ENCODE data around the gene OR8D1.

OR8D1 gene

DNA sequence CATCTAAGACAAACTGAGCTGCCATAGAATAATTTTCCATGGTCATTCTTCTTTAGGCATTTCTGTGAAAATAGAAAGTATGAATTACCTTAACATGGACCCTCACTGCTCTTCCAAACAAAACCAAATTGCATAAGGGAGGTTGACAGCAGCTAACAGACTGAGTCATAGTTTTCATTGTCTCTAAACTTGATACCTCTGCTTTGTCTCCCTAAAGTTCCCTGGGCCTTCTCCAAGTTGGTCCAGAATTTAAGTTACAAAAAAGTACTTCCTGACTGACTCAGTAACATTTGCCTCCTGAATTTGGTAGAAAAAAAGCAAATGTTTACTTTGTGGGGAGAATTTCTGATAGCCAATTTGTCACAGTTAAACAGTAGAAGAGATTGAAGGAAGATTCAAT, 3.0 kb downstream of the OR8D1 start:
- TF ChIP-seq, protein P1, sequence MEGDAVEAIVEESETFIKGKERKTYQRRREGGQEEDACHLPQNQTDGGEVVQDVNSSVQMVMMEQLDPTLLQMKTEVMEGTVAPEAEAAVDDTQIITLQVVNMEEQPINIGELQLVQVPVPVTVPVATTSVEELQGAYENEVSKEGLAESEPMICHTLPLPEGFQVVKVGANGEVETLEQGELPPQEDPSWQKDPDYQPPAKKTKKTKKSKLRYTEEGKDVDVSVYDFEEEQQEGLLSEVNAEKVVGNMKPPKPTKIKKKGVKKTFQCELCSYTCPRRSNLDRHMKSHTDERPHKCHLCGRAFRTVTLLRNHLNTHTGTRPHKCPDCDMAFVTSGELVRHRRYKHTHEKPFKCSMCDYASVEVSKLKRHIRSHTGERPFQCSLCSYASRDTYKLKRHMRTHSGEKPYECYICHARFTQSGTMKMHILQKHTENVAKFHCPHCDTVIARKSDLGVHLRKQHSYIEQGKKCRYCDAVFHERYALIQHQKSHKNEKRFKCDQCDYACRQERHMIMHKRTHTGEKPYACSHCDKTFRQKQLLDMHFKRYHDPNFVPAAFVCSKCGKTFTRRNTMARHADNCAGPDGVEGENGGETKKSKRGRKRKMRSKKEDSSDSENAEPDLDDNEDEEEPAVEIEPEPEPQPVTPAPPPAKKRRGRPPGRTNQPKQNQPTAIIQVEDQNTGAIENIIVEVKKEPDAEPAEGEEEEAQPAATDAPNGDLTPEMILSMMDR (IDR thresholded peaks at IDR 0.05): no peak

DNA sequence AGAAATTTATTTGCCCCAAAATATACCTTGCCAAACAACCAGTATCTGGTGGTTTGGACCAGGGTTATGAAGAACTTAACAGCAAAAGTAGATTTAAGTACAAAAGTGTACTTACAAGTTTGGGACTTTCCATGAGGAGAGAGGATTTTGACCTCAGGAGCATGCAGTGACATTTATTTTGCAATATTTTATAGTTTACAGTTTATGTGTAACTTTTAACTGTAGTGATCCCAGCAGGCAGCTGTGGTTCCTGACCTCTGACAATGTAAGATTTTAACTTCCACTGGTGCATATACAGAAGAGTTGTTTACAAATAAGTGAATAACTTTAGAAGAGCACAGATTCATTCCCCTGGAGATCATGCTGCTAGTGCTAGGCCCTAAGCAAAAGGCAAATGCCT, 6.7 kb downstream of the OR8D1 start:
- TF ChIP-seq, protein P1 (IDR thresholded peaks at IDR 0.05): no peak

DNA sequence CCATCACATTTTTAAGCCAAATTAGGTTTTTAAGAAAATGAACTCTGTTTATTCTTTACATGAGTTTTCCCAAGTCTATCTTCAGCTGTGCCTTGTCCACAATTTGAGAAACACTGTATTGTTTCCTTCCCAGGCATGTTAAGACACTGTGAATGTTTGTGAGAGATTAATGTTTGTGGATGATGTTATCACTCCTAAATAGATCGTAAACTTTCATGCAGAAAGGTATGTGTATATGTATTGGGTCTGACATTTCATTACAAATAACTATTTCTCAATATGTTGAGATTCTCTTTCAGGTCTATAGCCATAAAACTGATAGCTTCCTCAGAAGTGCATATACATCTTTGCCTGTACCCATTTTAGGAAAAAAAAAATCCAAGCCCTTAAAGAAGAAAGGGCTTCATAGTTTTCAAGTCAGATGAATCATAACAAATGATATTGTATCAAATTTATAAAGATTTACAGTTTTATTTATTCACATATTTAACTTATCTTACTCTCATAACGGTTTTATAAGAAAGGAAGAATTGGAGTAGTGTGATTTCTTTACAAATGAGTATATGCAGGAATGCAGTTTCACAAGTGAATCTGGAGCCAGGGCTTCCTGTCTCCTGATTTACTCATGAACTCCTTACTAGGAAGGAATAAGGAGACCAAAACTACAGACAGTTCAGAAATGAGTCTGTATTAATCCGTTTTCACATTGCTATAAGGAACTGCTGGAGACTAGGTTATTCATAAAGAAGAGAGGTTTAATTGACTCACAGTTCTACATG, 11.2 kb downstream of the OR8D1 start:
- TF ChIP-seq, protein P1 (IDR thresholded peaks at IDR 0.05): no peak

DNA sequence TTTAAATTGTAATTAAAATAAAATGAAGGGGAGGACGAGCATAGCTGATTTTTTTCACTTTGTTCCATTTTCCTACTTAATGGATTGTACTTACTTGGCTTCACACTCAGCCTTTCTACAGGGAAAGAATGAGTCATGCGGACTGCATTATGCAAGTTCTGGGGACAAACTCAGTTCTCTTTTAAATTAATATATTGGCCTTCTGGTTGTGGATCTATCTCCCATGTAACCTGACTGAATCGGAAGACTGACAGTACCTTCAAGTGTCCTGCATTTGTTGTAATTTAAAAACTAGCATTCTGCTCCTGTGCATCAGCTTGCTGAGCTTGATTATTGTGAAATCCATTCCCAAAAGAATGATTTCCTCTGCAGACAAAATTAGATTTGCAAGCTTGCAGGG, 12.2 kb downstream of the OR8D1 start:
- TF ChIP-seq, protein P1 (IDR thresholded peaks at IDR 0.05): no peak

DNA sequence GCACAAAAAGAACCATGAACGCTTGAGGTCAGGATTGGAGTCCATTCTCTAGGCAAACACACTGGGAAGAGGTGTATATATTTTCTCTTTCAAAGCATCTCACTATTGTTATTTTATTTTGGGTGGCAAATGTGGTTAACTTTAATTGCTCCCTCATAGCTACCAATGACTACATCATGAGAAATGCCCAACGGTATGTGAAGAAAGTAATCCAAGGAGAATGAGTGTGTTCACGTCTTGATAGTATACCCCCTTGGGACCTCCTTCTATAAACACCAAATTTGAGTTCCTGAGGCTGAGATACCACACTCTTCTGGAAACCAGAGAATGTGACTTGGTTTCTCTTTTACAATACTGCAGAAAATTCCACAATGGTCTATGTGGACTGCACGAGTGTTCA, 15.8 kb downstream of the OR8D1 start:
- TF ChIP-seq, protein P1 (IDR thresholded peaks at IDR 0.05): no peak

DNA sequence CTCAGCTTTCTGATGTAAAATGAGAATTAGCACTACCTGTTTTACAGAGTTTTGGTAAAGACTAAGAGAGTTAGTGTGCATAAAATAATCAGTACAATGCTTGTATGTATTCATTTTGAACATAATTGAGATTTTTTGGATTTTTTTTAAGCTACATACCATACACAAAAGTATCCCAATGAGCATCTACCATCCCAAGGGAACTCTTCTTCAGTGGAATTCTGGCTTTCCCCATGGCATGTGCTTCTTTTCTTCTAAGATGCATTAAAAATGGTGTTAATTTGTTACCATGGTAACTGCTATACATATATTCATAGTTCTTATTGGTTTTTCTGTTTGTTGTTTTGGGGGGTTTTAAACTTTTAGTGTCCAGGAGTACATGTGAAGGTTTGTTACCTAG, 17.7 kb downstream of the OR8D1 start:
- TF ChIP-seq, protein P1 (IDR thresholded peaks at IDR 0.05): no peak

DNA sequence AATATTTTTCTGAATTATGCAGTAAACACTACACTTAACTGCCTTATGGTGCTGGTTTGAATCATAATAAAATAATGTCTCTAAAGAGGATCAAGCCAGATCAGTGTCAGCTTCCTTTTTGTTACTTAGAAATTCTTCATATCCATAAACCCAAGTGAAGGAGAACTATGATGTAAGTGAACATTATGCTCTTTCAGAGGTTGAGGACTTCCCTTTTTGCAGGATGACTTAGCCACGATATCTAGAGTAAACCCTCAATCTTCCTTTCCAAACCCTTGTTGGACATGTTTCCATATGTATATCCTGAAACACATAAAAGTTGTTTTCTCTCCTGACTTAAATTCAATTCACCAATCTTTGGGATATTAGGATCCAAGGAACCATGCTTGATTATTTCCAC, 19.1 kb downstream of the OR8D1 start:
- TF ChIP-seq, protein P1 (IDR thresholded peaks at IDR 0.05): no peak
